M059J (cell line): ENCODE measurements around the gene MPPED2. TPM values are rescaled to one million over a fixed set of nuclear protein-coding genes. Genes with fewer than 3 reads are reported as not detected.
A peak's percentile ranks its signal among the peaks of the same experiment; 100 is the strongest.

Source experiments
- DNase-seq: peaks from one replicate; pipeline ENCODE4 v3.0.0-alpha.2; 2012; ENCODE audit warnings: low read depth
- total RNA-seq: library from RNA; depleted of rRNA; stranded (reverse); fragments of >200 nt; shearing (Covaris generic); gene quantifications from 2 replicates; pipeline ENCODE4 v1.2.3, GENCODE V29; 2014

MPPED2 gene
- total RNA-seq, 1 experiment from 2014 or later: 1.4 TPM

GRCh38 chr11:30454111-30454510 is 132.0 kb downstream of the MPPED2 start:
- no peak for DNase-seq

DNA sequence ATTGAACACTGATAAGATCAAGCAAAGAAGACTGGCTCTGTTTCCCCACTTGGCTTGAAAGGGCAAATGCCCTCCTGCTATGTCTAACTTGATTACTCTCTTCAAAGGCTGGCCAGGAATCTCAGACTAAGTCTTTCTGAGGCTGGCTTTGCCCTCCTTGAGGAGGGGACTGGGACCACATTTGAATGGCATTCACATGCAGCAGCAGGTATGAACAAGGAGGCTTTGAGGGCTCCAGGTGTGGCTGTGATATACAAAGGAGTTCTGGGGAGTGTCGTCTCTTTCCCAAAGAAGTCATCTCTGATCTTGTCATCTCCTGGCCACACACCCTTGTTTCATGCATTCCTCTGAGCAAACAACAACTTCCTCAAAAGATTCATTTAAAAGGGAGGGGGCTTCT is 132.4 kb downstream of the MPPED2 start:
- no peak for DNase-seq

DNA sequence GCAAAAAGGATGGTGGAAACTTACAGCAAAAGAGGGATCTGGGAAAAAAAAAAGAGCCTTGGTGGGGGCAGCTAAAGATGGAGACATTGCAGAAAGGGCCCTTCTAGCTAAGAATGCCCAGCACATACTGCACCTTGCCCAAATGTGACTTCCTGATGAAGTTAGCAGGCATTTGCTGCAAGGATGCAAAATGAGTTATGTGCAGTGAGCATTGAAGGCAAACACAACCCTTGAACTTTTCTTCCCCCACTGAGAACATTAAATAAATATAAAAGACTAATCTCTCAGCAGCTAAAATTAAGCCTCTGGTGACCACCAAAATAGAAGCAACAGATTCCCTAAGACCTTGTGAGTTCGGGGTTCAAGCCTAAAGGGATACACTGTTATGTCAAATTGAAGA is 133.3 kb downstream of the MPPED2 start:
- no peak for DNase-seq

DNA sequence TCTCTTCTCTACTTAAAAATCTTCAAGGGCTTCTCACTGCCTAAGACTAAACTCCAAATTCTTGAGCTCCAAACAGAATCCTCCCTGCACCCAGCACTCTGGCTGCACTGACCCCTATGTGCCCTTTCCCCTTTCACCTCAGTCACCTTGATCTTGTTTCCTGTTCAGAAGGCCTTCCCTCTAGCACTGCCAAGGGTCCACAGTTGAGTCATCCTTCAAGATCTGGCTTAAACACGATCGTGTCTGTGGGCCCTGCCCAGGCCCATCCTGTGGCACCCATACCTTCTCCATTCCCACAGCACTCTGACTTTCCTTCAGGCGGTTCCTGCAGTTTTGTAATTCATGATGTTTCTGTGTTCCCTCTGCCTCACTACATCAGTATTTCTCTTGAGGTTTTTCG is 134.0 kb downstream of the MPPED2 start:
- no peak for DNase-seq

GRCh38 chr11:30451626-30452025 is 134.5 kb downstream of the MPPED2 start:
- DNase-seq: no peak

DNA sequence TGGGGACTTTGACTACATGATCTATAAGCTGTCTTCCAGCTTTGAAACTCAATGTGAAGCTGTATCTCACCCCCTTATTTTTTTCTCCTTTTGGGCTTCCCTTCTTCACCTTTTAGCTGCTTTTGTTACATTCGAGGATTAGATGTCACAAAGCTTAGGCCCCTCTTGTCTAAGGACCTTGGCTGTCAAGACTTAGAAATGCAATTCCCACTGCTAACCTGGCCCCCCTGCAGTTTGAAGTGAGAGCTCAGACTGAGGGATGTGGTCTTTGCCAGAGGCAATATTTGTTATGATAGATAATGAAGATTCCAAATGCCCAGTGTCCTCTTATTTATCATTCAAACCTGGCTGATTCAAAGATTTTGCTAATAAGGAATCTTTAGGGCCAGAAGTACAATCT is 135.0 kb downstream of the MPPED2 start:
- DNase-seq: no peak

DNA sequence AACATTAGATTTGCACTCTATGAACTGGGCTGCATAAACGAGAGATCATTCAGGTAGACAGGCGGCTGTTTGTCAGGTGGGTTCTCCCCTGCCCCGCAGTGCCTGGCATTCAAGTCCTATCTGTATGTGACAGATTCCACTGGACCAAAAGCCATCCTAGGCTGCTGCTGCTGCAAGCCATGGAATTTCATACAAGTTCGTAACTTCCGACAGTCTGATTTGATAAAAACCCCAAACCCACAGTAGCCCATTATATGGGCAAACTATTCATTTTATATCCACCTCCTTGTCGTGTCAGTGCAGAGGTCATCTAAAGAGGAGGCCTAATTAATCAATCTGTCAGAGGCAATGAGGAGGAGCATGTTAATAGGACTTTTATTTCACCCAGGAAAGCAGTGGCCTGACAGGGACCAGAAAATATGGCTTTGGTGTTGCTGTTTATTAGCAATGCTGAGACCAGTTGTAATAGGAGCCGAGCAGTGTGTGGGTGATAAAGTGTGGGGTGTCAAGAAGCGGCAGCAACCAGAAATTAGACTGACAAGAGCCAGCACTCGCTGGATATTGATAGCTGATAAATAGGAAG is 139.0 kb downstream of the MPPED2 start:
- no peak for DNase-seq

- no peak for DNase-seq
Observed at GRCh38 chr11:30446520-30446919, 139.6 kb downstream of the MPPED2 start.

DNA sequence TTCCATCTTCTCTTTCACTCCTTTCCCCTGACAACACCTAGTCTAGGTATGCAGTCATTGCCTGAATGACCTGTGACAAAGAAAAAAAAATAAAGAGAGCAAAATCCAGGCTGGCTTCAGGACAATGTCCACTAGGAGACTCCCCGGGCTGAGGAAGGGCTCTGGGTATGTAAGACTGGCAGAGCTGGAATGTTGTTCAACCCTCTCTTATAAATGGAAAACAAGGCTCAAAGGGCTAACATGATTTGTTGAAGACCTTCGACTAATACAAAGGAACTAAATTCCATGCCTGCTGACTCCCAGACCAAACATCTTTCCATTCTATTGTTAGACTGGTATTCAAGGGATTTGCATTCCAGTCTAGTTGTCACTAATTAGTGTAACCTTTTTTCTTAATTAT is 141.1 kb downstream of the MPPED2 start:
- DNase-seq: no peak

DNA sequence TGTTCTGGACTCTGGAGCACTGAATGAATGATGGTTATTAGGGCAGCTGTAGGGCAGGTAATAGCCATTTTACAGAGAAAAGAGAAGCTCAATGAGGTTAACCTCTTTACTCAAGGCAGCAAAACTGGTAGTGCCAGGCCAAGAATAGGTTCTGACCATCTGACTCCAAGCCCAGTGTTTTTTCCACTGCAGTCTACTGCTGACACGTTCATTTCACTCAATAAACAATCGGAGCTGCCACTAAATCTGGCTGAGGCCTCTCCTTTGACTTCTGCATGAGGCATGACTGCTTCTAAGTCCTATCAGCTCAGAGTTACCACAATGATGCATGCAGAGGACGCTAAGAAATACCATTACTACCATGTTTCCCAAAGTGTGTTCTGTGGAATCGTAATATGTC is 145.6 kb downstream of the MPPED2 start:
- DNase-seq: no peak

- DNase-seq: no peak
Observed at GRCh38 chr11:30436801-30437200, 149.4 kb downstream of the MPPED2 start.

- DNase-seq: no peak
Observed at GRCh38 chr11:30435488-30435887, 150.7 kb downstream of the MPPED2 start.

DNA sequence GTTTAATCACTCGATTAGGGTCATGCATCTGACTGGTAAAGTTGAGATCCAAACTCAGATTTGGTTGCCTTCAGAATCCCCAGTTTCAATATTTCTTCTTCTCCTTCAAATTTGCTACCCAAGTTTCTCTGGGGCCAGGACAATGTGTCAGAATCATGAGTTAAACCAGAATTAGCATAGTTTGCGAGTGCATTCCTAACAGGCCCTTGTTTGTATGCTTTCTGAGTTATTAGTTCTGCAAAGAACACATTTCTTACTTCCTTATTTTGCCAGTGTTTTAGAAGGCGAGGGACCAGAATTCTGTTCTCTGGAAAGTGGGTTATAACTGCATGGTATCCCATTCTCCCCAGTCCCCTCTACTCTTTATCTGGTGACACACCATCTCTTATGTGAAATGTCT is 151.3 kb downstream of the MPPED2 start:
- no peak for DNase-seq

GRCh38 chr11:30433831-30434230 is 152.3 kb downstream of the MPPED2 start:
- peak; percentile 13 for DNase-seq

DNA sequence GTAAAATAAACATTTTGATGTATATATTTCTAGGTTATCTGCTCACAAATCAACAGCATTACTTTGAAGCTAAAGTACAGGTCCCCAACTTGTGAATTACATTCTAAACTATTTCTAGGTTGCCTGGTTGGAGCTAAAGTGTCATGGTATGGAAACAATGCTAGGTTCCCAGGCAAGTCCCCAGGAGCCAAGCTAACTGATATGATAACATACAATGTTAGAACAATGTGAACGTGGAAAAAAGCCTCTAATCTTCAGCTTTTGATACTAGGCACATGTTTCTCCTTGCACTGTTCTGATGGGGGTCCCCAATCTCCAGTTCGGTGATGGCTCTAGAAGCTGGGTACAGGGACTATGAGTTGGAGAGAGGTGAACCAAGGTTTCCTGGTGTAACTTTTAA is 153.4 kb downstream of the MPPED2 start:
- no peak for DNase-seq

DNA sequence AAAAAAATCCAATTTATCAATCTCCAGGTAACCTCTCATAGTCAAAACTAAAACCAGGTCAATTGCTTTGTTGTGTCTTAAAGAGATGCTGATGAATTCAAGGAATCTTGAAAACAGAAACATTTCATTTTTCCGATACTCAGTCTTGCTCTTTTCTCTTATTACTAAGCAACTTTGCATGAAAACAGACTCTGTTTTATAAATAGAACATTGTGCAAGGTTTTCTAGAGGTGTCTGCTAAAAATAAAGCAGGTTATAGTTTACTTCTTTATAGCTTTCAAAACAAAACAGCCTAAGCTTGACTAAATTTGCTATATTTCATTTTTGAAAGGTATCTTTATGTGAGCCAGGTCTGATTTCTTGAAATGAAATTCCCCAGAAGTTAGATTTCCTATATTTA is 154.0 kb downstream of the MPPED2 start:
- DNase-seq: no peak

GRCh38 chr11:30431127-30431814 is 154.9 kb downstream of the MPPED2 start:
- no peak for DNase-seq

GRCh38 chr11:30429550-30429949 is 156.6 kb downstream of the MPPED2 start:
- no peak for DNase-seq

DNA sequence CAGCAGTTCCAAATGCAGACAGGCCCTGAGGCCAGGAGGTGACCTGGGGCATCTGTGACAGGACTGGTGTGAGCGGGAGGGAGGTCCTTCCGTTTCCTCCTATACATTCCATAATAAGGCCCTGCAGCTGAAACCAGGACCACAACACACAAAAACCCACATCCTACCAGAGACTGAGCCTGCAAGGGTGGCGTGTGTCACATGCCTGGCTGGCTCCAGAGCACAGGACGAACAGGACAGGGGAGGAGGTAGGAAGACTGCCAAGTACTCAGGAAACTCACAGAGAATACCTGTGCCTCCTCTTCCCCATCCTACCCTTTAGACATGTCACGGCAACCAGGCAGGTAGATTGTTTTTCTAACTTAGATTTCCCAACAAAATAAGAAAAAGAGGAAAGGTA is 159.4 kb downstream of the MPPED2 start:
- no peak for DNase-seq

GRCh38 chr11:30424844-30425243 is 161.3 kb downstream of the MPPED2 start:
- DNase-seq: no peak

DNA sequence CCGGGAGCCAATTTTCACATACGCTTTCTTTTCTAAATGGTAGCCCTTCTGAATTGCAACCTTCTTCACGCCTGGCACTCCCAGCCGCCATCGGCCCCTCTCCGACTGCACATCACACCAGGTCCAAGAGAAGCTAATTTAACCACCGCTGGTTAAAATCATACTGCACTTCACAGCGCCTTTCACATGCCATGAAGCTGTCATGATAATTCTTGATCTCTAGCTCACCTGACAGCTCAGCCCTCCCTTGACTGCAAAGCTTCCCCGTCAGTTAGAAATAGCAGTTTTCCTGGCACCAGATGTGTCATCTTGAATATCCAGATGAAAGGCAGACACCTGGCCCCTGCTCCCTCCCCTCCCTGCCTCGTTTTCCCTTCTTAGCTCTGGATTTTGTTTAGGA is 161.8 kb downstream of the MPPED2 start:
- no peak for DNase-seq

GRCh38 chr11:30423886-30424285 is 162.3 kb downstream of the MPPED2 start:
- DNase-seq: no peak

DNA sequence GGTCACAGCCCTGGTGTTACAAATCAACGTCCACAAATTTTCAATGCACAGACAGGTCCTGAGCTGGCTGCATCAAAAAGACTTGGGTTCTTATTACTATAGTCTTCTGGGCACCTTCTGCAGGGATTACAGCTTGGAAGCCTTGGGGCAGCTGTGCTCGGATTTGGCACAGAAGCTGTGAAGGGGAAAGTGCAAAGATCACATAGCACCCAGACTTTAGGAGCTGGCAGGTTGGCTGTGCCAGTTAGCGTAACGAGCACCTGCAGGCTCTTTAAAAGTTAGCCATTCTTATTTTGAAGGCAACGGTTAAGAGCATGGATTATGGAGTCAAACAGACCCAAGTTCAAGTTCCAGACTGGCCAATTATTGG is 162.9 kb downstream of the MPPED2 start:
- no peak for DNase-seq
